Trophoblast cell (in vitro differentiated cells and primary cell): Measurements from ENCODE around the gene CSH2.
"Not testable (repeated sequence)": the region's sequence is repeated elsewhere in the genome, so short reads cannot be mapped to it uniquely, and the experiment has no call there.

Experiments
- DNase-seq, 2 donors: peaks; one replicate each; pipeline ENCODE4 v3.0.0-alpha.2; 2016
- H2AFZ ChIP-seq: 2 replicates; pipeline ENCODE4 v1.6.1; 2013; ENCODE audit warnings: low read length, moderate library complexity, mild to moderate bottlenecking; ENCODE audit not compliant: insufficient read depth, poor library complexity
- H2AK5ac ChIP-seq: 2 replicates; pipeline ENCODE4 v1.6.1; 2013; ENCODE audit warnings: mild to moderate bottlenecking, low read length
- H2BK120ac ChIP-seq: 2 replicates; pipeline ENCODE4 v1.6.1; 2013; ENCODE audit warnings: low read length, mild to moderate bottlenecking, moderate library complexity; ENCODE audit not compliant: insufficient read depth, poor library complexity
- H2BK12ac ChIP-seq: 2 replicates; pipeline ENCODE4 v1.6.1; 2013; ENCODE audit warnings: mild to moderate bottlenecking, low read length, moderate library complexity
- H2BK5ac ChIP-seq: 2 replicates; pipeline ENCODE4 v1.6.1; 2013; ENCODE audit warnings: low read length, low read depth, moderate library complexity, mild to moderate bottlenecking; ENCODE audit not compliant: poor library complexity
- H3K14ac ChIP-seq: 2 replicates; pipeline ENCODE4 v1.6.1; 2013; ENCODE audit warnings: mild to moderate bottlenecking, low read length
- H3K18ac ChIP-seq: 2 replicates; pipeline ENCODE4 v1.6.1; 2013; ENCODE audit warnings: mild to moderate bottlenecking, low read length
- H3K23ac ChIP-seq: 2 replicates; pipeline ENCODE4 v1.6.1; 2013; ENCODE audit warnings: low read length
- H3K27ac ChIP-seq: 2 replicates; pipeline ENCODE4 v1.5.1; 2013; ENCODE audit warnings: low read depth, mild to moderate bottlenecking, inconsistent platforms, low read length, moderate library complexity
- H3K27me3 ChIP-seq: 2 replicates; pipeline ENCODE4 v1.6.1; 2013; ENCODE audit warnings: inconsistent platforms, mild to moderate bottlenecking, low read length, moderate library complexity; ENCODE audit not compliant: insufficient read depth
- H3K36me3 ChIP-seq, 2 experiments: 1 replicate in 1 of 2; 2 replicates in 1 of 2; pipeline ENCODE4 v1.6.1; 2013; ENCODE audit warnings: low read length in 2 of 2, mild to moderate bottlenecking in 2 of 2, moderate library complexity in 1 of 2; ENCODE audit not compliant: insufficient read depth in 2 of 2, control insufficient read depth in 1 of 2
- H3K4ac ChIP-seq: 2 replicates; pipeline ENCODE4 v1.6.1; 2013; ENCODE audit warnings: low read depth, mild to moderate bottlenecking, low read length, moderate library complexity
- H3K4me1 ChIP-seq, 2 experiments: 1 replicate in 1 of 2; 2 replicates in 1 of 2; pipeline ENCODE4 v1.6.1; 2013; ENCODE audit warnings: low read length in 2 of 2, mild to moderate bottlenecking in 2 of 2, moderate library complexity in 1 of 2; ENCODE audit not compliant: insufficient read depth in 2 of 2, control insufficient read depth in 1 of 2
- H3K4me2 ChIP-seq: 2 replicates; pipeline ENCODE4 v1.6.1; 2013; ENCODE audit warnings: inconsistent platforms, mild to moderate bottlenecking, low read length, moderate library complexity
- H3K4me3 ChIP-seq: 2 replicates; pipeline ENCODE4 v1.5.1; 2013; ENCODE audit warnings: mild to moderate bottlenecking, low read depth, low read length, inconsistent platforms
- H3K79me1 ChIP-seq: one replicate; pipeline ENCODE4 v1.6.1; 2013; ENCODE audit warnings: low read length
- H3K79me2 ChIP-seq: 2 replicates; pipeline ENCODE4 v1.6.1; 2013; ENCODE audit warnings: low read length, mild to moderate bottlenecking; ENCODE audit not compliant: control insufficient read depth, insufficient read depth, poor library complexity
- H3K9ac ChIP-seq: 2 replicates; pipeline ENCODE4 v1.6.1; 2013; ENCODE audit warnings: mild to moderate bottlenecking, low read length
- H3K9me3 ChIP-seq: 2 replicates; pipeline ENCODE4 v1.6.1; 2013; ENCODE audit warnings: low read depth, mild to moderate bottlenecking, control low read depth, inconsistent platforms, low read length; ENCODE audit not compliant: insufficient read depth
- H4K12ac ChIP-seq: 2 replicates; pipeline ENCODE4 v1.6.1; 2013; ENCODE audit warnings: low read depth, mild to moderate bottlenecking, low read length, moderate library complexity
- H4K8ac ChIP-seq: 2 replicates; pipeline ENCODE4 v1.6.1; 2013; ENCODE audit warnings: low read depth, mild to moderate bottlenecking, low read length, moderate library complexity
- H4K91ac ChIP-seq: one replicate; pipeline ENCODE4 v1.6.1; 2013; ENCODE audit warnings: low read depth, mild to moderate bottlenecking, low read length, moderate library complexity
- WGBS: extraction: QIAGEN DNeasy Blood & Tissue Kit; methylation state at CpG from one replicate; pipeline ENCODE4 v1.1.7; 2013; ENCODE audit warnings: missing lambda C conversion rate; ENCODE audit not compliant: insufficient read length, insufficient coverage; ENCODE audit errors: extremely low coverage; 5-methylcytosine and 5-hydroxymethylcytosine counted together

Gene CSH2

DNA sequence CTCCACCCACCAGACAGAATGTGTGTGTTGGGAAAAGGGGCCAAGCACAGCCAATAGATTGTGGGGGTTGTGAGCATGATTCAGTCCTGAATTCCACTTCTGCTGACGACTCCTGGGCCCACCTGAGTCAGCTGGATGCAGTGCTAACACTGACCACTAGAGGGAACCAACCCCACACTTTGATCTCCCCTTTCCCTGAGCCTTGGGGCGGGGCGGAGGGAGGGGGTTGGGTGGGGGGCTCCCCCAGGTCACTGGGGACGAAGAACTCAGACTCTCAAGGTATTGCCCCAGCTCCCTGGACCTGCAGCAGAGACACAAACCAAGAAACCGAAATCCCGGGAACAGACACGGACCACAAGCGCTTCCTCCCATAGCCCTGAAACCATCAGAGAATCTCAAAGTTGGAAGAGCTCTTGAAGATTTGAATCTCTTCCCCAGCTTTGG, 38.2 kb upstream of the CSH2 start:
- Histone ChIP-seq H4K12ac (no peak overlapping the region), H3K27me3 (no peaks in the 10 kb centered on the region), H3K23ac (no peak overlapping the region), H3K79me2 (no peaks in the 10 kb centered on the region), H3K4me3 (no peak overlapping the region), H2AFZ (no peak overlapping the region), H3K9me3 (no peaks in the 10 kb centered on the region), H3K18ac (no peak overlapping the region), H3K4me1 (no peaks in the 10 kb centered on the region), H2BK5ac (no peak overlapping the region), H3K9ac (no peak overlapping the region), H2BK120ac (no peak overlapping the region), H3K36me3 (no peaks in the 10 kb centered on the region), H3K4me2 (no peak overlapping the region), H3K79me1 (no peaks in the 10 kb centered on the region), H2BK12ac (no peak overlapping the region), H4K8ac (no peak overlapping the region), H3K27ac (no peak overlapping the region), H2AK5ac (no peak overlapping the region), H3K4ac (no peak overlapping the region), H4K91ac (no peak overlapping the region), H3K14ac (no peak overlapping the region)
- no CpG with 5 or more reads among the region's 8 CpGs for WGBS
- peak in 1 of 2 donors; percentile 55 for DNase-seq

GRCh38 chr17:63911041-63911635, 37.7 kb upstream of the CSH2 start, which contains the start of gene CSHL1:
TSS of gene CSHL1 (minus strand) at chr17:63911258. CDS start at chr17:63911196, 62 bp downstream.
- DNase-seq: no peak
- no CpG with 5 or more reads among the region's 15 CpGs for WGBS

DNA sequence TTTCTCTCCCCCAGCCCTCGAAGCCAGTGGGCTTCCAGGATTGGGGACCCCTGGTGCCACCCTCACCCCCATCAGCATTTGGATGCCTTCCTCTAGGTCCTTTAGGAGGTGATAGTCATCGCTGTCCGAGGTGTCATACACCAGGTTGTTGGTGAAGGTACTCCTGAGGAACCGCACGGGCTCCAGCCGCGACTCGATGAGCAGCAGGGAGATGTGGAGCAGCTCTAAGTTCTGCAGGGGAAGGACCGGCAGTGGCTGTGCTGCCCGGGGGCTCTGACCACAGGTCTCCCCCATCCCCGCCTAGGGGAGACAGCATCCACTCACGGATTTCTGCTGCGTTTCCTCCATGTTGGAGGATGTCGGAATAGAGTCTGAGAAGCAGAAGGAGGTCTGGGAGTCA, 36.6 kb upstream of the CSH2 start:
- Histone ChIP-seq H3K23ac (no peak overlapping the region), H3K4me1 (no peaks in the 10 kb centered on the region), H3K14ac (no peak overlapping the region), H2AFZ (no peak overlapping the region), H3K4me3 (no peak overlapping the region), H2BK5ac (no peak overlapping the region), H3K9me3 (no peaks in the 10 kb centered on the region), H2AK5ac (no peak overlapping the region), H3K27me3 (no peaks in the 10 kb centered on the region), H3K4ac (no peak overlapping the region), H3K79me2 (no peaks in the 10 kb centered on the region), H4K12ac (no peak overlapping the region), H3K36me3 (no peaks in the 10 kb centered on the region), H2BK120ac (no peak overlapping the region), H4K91ac (no peak overlapping the region), H4K8ac (no peak overlapping the region), H3K79me1 (no peaks in the 10 kb centered on the region), H2BK12ac (no peak overlapping the region), H3K27ac (no peak overlapping the region), H3K9ac (no peak overlapping the region), H3K18ac (no peak overlapping the region), H3K4me2 (no peak overlapping the region)
- no CpG with 5 or more reads among the region's 14 CpGs for WGBS
- DNase-seq: no peak

More at GRCh38 chr17:63911041-63911635, 37.7 kb upstream of the CSH2 start, which contains the start of gene CSHL1:
- no peaks in the 10 kb centered on the region for H3K36me3 ChIP-seq
- no peaks in the 10 kb centered on the region for H3K79me1 ChIP-seq
- no peak within 1 kb of the TSS for H4K91ac ChIP-seq
- H3K4me3 ChIP-seq: no peak within 1 kb of the TSS
- H3K9me3 ChIP-seq: no peaks in the 10 kb centered on the region
- H3K4me2 ChIP-seq: no peak within 1 kb of the TSS
- no peak within 1 kb of the TSS for H3K4ac ChIP-seq
- no peak within 1 kb of the TSS for H3K23ac ChIP-seq
- H4K12ac ChIP-seq: no peak within 1 kb of the TSS
- no peak within 1 kb of the TSS for H3K9ac ChIP-seq
- no peak within 1 kb of the TSS for H3K18ac ChIP-seq
- no peak within 1 kb of the TSS for H2BK120ac ChIP-seq
- no peak within 1 kb of the TSS for H3K27ac ChIP-seq
- no peak within 1 kb of the TSS for H2AK5ac ChIP-seq
- no peak within 1 kb of the TSS for H3K14ac ChIP-seq
- no peaks in the 10 kb centered on the region for H3K4me1 ChIP-seq
- no peak within 1 kb of the TSS for H2BK5ac ChIP-seq
- H2AFZ ChIP-seq: no peak within 1 kb of the TSS
- no peak within 1 kb of the TSS for H4K8ac ChIP-seq
- no peaks in the 10 kb centered on the region for H3K27me3 ChIP-seq
- H2BK12ac ChIP-seq: no peak within 1 kb of the TSS
- no peaks in the 10 kb centered on the region for H3K79me2 ChIP-seq

GRCh38 chr17:63909586-63909985, 36.1 kb upstream of the CSH2 start:
- not testable (repeated sequence) for H3K18ac ChIP-seq, H2BK120ac ChIP-seq, H2BK12ac ChIP-seq, H2BK5ac ChIP-seq, H4K91ac ChIP-seq, H3K4me1 ChIP-seq, H3K36me3 ChIP-seq, H2AFZ ChIP-seq, H3K9me3 ChIP-seq, H3K79me2 ChIP-seq, H3K4ac ChIP-seq, H3K4me2 ChIP-seq, H3K9ac ChIP-seq, H3K4me3 ChIP-seq, H4K12ac ChIP-seq, H3K79me1 ChIP-seq, H3K14ac ChIP-seq, H3K27ac ChIP-seq, H2AK5ac ChIP-seq, H3K27me3 ChIP-seq, H4K8ac ChIP-seq, H3K23ac ChIP-seq
- peak; percentile 3 to 46 for DNase-seq
- WGBS: no CpG with 5 or more reads among the region's 10 CpGs
